ENCODE results near the gene RPA1.
"Not testable (repeated sequence)": the region's sequence is repeated elsewhere in the genome, so short reads cannot be mapped to it uniquely, and the experiment has no call there.

DNA sequence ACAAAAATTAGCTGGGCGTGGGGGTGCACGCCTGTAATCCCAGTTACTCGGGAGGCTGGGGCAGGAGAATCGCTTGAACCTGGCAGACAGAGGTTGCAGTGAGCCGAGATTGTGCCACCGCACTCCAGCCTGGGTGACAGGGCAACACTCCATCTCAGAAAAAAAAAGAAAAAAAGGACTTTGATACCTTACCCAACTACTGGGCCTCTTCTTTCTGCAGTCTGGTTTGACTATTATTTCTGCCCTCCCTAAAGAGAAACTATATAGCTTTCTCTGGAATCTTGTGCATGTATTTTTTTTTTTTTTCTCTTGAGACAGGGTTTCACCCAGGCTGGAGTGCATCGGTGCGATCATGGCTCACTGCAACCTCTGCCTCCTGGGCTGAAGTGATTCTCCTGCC is 32.0 kb upstream of the RPA1 start:
- TF ChIP-seq EZH2 (IDR thresholded peaks at IDR 0.05; ENCODE audit: low read length, unreplicated experiment); EZH2phosphoT487 (IDR thresholded peaks at IDR 0.05; ENCODE audit: borderline replicate concordance, low read length): not testable (repeated sequence)
- TF ChIP-seq, protein P1, sequence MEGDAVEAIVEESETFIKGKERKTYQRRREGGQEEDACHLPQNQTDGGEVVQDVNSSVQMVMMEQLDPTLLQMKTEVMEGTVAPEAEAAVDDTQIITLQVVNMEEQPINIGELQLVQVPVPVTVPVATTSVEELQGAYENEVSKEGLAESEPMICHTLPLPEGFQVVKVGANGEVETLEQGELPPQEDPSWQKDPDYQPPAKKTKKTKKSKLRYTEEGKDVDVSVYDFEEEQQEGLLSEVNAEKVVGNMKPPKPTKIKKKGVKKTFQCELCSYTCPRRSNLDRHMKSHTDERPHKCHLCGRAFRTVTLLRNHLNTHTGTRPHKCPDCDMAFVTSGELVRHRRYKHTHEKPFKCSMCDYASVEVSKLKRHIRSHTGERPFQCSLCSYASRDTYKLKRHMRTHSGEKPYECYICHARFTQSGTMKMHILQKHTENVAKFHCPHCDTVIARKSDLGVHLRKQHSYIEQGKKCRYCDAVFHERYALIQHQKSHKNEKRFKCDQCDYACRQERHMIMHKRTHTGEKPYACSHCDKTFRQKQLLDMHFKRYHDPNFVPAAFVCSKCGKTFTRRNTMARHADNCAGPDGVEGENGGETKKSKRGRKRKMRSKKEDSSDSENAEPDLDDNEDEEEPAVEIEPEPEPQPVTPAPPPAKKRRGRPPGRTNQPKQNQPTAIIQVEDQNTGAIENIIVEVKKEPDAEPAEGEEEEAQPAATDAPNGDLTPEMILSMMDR (conservative IDR thresholded peaks at IDR 0.05; ENCODE audit: low read depth, low read length), result not testable (repeated sequence)

Data from PC-3 (cell line).